ENCODE results near the gene SUSD1.

GRCh38 chr9:112035166-112035826, 139.8 kb downstream of the SUSD1 start:
- TF ChIP-seq NCOA1 (IDR thresholded peaks at IDR 0.05; ENCODE audit: low read depth) = no peak
- TF ChIP-seq ZNF449 (CRISPR knock-in tag; IDR thresholded peaks at IDR 0.05) = no peak
- no peak for TF ChIP-seq FOXP4 (CRISPR knock-in tag; IDR thresholded peaks at IDR 0.05; ENCODE audit: borderline replicate concordance)
- no peak for TF ChIP-seq CTCF (IDR thresholded peaks at IDR 0.05 in 2 of 3, conservative IDR thresholded peaks at IDR 0.05 in 1 of 3; ENCODE audit: insufficient read depth in 2 of 3, low read depth in 1 of 3, low read length in 3 of 3)
- TF ChIP-seq GTF2B (IDR thresholded peaks at IDR 0.05; ENCODE audit: extremely low read depth, insufficient read length) = no peak
- no peak for TF ChIP-seq UBTF (IDR thresholded peaks at IDR 0.05; ENCODE audit: borderline replicate concordance in 1 of 2, low read depth in 2 of 2, low read length in 2 of 2)
- no peak for TF ChIP-seq POLR2AphosphoS5 (IDR thresholded peaks at IDR 0.05; ENCODE audit: control insufficient read depth, insufficient read depth, low read depth, low read length)
- no peak for TF ChIP-seq ATF6 (CRISPR knock-in tag; IDR thresholded peaks at IDR 0.05)
- no peak for TF ChIP-seq ZBTB43 (CRISPR knock-in tag; IDR thresholded peaks at IDR 0.05)
- no peak for TF ChIP-seq CREB1 (IDR thresholded peaks at IDR 0.05)
- no peak for TF ChIP-seq CREB1 (CRISPR knock-in tag; IDR thresholded peaks at IDR 0.05)
- TF ChIP-seq MCM2 (IDR thresholded peaks at IDR 0.05; ENCODE audit: low read depth) = no peak
- TF ChIP-seq ZBTB33 (CRISPR knock-in tag; IDR thresholded peaks at IDR 0.05) = no peak
- TF ChIP-seq ZNF274 (IDR thresholded peaks at IDR 0.05; ENCODE audit: borderline replicate concordance, low read depth, low read length) = no peak
- no peak for TF ChIP-seq POLR3A (IDR thresholded peaks at IDR 0.05; ENCODE audit: borderline replicate concordance, extremely low read depth, insufficient read depth, insufficient read length)

All from K562 (cell line).